Stromal cell of bone marrow (primary cell): ENCODE measurements around the gene TMPRSS6.
"Not testable (repeated sequence)": the region's sequence is repeated elsewhere in the genome, so short reads cannot be mapped to it uniquely, and the experiment has no call there.

Experiments used
- DNase-seq: peaks from one replicate; pipeline ENCODE4 v3.0.0-alpha.2; 2012; ENCODE audit warnings: low read depth

TMPRSS6 gene

DNA sequence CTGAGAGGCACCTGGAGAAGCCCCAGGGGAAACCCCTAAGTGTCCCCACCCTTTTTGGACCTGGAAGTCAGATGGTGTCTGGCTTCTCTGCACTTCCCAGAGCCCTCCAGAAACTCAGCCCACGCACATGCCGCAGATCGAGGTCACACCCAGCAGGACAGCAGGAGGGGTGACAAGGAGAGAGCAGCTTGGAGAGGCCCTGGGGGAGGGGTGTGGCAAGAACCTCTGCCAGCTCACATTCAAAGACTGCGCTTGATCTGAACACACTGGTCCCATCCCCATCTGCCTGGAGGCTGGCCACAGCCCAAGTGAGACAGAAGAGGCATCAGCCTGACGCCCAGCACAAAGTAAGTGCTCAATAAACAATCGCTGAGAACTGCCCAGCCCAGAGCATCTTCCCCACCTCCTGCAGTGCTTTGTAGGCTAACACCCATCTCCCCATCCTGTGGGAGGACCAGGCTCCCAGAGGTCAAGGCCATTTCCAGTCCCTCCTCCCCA is 21.4 kb downstream of the TMPRSS6 start:
- no peak for DNase-seq

DNA sequence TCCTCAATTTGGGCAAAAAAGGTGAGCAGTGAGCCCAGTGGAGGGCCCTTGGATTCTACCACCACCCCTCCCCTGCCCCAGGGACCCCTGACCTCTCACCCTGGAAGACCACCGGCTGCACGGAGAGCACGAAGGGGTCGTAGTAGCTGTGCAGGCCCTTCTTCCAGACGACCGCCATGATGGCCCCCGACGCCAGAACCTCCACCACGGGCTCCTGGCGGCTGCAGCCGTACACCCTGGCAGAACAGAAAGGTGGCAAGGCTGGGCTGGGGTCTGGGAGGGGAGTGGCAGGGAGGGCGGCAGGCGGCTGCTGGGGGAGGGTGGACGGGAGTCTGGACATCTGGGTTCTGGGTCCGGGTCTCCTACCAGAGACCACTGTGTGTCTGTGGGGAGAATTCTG is 23.3 kb downstream of the TMPRSS6 start:
- no peak for DNase-seq

GRCh38 chr22:37084385-37084784 is 25.1 kb downstream of the TMPRSS6 start:
- DNase-seq, result no peak

GRCh38 chr22:37083914-37084313 is 25.6 kb downstream of the TMPRSS6 start:
- no peak for DNase-seq

- no peak for DNase-seq
Observed at GRCh38 chr22:37082251-37082873, 27.2 kb downstream of the TMPRSS6 start.

GRCh38 chr22:37080838-37081237 is 28.7 kb downstream of the TMPRSS6 start:
- DNase-seq, result no peak

DNA sequence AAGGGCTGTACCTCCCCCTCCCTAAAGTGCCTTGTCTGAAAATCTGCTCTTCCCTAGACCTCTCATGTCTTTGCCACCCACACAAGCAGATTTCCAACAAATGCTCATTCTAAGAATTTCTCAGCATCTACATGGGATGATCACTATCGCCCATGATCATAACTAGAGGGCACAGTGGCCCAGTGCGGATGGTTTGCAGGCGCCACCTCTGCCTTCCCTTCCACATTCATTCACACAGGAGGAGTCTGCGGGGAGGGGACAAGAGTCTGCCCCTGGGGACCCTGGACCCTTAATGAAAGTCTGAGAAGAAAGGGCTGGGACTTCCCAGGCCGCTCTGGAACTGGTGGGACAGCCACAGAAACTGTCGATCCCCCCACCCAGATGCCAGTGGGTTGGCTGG is 29.1 kb downstream of the TMPRSS6 start:
- no peak for DNase-seq

DNA sequence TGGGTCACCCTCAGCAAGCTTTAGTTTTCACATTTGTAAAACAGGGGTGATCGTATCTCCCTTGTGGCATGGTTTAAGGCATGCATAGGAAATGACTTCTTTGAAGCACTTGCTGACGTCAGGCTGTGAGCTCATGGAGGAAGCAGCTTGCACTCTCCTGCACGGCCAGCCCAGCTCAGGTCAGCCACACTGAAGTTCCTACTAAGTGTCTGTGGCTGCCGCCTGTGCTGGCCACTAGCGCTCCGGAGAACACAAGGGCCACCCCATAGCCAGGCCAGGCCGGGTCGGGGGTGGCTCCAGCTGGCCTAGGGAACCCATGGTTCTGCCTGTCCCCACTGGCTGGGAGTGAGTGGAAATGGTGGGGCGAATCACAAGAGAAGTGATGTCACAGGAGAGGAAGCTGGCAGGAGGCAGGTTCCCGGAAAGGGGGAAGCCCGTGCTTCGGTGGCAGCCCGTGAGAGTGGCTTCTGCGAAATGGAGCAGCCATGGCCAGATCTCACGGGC is 29.8 kb downstream of the TMPRSS6 start:
- DNase-seq, result peak; percentile 8

- DNase-seq, result no peak
Observed at GRCh38 chr22:37079158-37079557, 30.4 kb downstream of the TMPRSS6 start.

GRCh38 chr22:37077802-37078448 is 31.6 kb downstream of the TMPRSS6 start:
- peak; percentile 15 for DNase-seq

GRCh38 chr22:37075822-37076433 is 33.6 kb downstream of the TMPRSS6 start:
- DNase-seq, result no peak

- DNase-seq, result no peak
Observed at GRCh38 chr22:37075046-37075445, 34.5 kb downstream of the TMPRSS6 start.

DNA sequence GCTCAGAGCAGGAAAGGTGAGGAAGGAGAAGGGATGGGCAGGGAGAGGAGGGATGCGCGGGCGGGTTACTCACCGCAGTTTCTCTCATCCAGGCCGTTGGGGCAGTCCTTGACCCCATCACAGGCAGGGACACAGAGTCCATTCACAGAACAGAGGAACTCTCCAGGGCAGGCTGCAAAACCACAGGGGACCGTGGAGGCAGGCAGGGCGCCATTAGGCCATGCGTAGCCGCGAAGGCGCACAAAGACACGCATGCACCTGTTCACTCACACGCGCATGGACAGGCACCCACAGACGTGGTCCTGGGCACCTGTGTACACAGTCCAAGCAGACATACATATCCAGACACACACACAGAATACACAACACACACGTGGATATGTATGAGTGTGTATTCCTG is 35.0 kb downstream of the TMPRSS6 start:
- no peak for DNase-seq

DNA sequence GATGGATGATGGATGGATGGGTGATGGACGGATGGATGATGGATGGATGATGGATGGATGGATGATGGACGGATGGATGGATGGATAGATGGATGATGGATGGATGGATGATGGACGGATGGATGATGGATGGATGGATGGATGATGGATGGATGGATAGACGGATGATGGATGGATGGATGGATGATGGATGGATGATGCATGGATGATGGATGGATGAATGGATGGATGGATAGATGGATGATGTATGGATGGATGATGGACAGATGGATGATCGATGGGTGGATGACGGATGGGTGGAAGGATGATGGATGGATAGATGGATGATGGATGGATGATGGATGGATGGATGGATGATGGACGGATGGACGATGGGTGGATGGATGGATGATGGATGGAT is 36.8 kb downstream of the TMPRSS6 start:
- no peak for DNase-seq

DNA sequence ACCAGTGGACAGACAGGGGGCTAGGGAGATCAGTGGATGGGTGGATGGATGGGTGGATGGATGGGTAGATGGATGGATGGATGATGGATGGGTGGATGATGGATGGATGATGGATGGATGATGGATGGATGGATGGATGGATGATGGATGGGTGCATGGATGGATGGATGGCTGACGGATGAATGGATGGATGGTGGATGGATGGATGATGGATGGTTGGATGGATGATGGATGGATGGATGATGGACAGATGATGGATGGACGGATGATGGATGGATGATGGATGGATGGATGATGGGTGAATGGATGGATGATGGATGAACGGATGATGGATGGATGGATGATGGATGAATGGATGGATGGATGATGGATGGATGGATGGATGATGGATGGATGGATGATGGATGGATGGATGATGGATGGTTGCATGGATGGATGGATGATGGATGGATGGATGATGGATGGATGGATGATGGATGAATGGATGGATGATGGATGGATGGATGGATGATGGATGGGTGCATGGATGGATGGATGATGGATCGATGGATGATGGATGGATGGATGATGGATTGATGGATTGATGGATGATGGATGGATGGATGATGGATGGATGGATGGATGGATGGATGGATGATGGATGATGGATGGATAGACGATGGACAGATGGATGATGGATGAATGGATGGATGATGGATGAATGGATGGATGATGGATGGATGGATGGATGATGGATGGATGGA is 37.5 kb downstream of the TMPRSS6 start:
- not testable (repeated sequence) for DNase-seq

DNA sequence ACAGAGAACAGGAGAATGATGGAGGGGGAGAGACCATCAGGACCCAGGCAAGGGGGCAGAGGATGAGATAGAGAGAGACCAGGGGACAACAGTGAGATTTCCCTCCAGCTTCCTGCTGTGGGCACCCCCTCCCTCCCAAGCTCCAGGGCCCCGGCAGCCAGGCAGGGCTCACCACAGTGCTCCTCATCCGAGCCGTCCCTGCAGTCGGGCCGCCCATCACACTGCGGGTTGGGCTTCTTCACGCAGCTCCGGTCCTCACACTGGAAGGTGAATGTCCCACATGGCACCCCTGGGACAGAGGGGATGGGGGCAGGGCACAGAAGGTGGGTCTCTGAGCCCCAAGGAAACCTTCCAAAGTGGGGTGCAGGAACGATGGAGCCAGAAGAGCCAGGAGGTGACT is 38.8 kb downstream of the TMPRSS6 start:
- DNase-seq, result no peak

- no peak for DNase-seq
Observed at GRCh38 chr22:37070334-37070733, 39.2 kb downstream of the TMPRSS6 start.

GRCh38 chr22:37069719-37070118 is 39.8 kb downstream of the TMPRSS6 start:
- no peak for DNase-seq

- no peak for DNase-seq
Observed at GRCh38 chr22:37069319-37069718, 40.2 kb downstream of the TMPRSS6 start.

GRCh38 chr22:37068859-37069258 is 40.7 kb downstream of the TMPRSS6 start:
- DNase-seq, result no peak

GRCh38 chr22:37067428-37067827 is 42.1 kb downstream of the TMPRSS6 start:
- no peak for DNase-seq

DNA sequence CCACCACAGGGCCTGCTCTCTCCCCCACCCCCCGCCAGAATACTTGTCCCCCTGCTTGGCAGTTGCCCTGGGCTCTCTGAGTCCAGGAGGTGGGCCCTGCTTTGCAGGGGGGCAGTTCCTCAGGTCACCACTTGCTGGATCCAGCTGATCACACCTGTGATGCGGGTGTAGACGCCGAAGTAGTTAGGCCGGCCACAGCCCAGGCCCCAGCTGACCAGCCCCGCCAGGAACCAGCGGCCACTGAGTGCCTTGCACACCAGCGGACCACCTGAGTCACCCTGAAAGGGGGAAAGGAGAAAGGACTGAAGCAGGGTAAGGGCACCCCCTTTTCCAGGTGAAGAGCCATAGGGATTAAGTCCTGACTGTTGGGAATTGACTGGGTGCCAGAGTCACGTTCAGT is 43.6 kb downstream of the TMPRSS6 start:
- DNase-seq, result no peak

DNA sequence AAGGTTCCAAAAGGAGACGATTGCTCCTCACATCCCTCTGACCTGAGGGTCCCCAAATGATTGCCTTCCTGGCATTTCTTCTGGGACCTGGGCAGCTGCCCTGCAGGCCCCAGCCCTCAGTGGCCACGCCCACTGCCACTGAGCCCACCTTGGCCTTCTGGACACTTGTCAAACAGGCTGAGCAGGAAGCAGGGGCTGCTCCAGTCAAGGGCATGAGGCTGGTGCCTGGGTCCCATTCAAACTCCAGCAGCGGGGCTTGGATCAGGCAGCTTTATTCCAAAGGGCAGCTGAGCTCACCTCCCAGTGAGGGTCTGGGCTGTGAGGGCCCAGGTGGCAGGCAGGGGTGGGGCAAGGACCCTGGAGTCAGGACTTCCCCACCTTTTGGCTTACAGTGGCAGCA is 44.3 kb downstream of the TMPRSS6 start:
- no peak for DNase-seq
